M059J (cell line): Measurements from ENCODE around the gene BLVRA. TPM values are rescaled to one million over a fixed set of nuclear protein-coding genes. Genes with fewer than 3 reads are reported as not detected.
"Not testable (repeated sequence)": the region's sequence is repeated elsewhere in the genome, so short reads cannot be mapped to it uniquely, and the experiment has no call there.

Source experiments
- DNase-seq: peaks from one replicate; pipeline ENCODE4 v3.0.0-alpha.2; 2012; ENCODE audit warnings: low read depth
- total RNA-seq: library from RNA; depleted of rRNA; stranded (reverse); fragments of >200 nt; shearing (Covaris generic); gene quantifications from 2 replicates; pipeline ENCODE4 v1.2.3, GENCODE V29; 2014

BLVRA gene
- total RNA-seq, 1 experiment from 2014 or later = 43.6 TPM

- DNase-seq = no peak
Measured at GRCh38 chr7:43808410-43808809, 49.9 kb downstream of the BLVRA start.

GRCh38 chr7:43810195-43810941 is 51.9 kb downstream of the BLVRA start:
- peak; percentile 22 for DNase-seq

- no peak for DNase-seq
Measured at GRCh38 chr7:43815373-43815772, 56.9 kb downstream of the BLVRA start.

GRCh38 chr7:43816046-43816797 is 57.7 kb downstream of the BLVRA start:
- DNase-seq = not testable (repeated sequence)

- not testable (repeated sequence) for DNase-seq
Measured at GRCh38 chr7:43823425-43823824, 64.9 kb downstream of the BLVRA start.

GRCh38 chr7:43823941-43824340 is 65.5 kb downstream of the BLVRA start:
- no peak for DNase-seq

GRCh38 chr7:43824513-43824912 is 66.0 kb downstream of the BLVRA start:
- DNase-seq = not testable (repeated sequence)

- peak; percentile 46 for DNase-seq
Measured at GRCh38 chr7:43824963-43825362, 66.5 kb downstream of the BLVRA start.

GRCh38 chr7:43825391-43825808 is 66.9 kb downstream of the BLVRA start:
- DNase-seq = peak; percentile 19

- DNase-seq = not testable (repeated sequence)
Measured at GRCh38 chr7:43830917-43831316, 72.4 kb downstream of the BLVRA start.

- DNase-seq = peak; percentile 67
Measured at GRCh38 chr7:43834463-43835251, 76.2 kb downstream of the BLVRA start.

- DNase-seq = no peak
Measured at GRCh38 chr7:43838201-43838658, 79.8 kb downstream of the BLVRA start.

GRCh38 chr7:43843296-43843695 is 84.8 kb downstream of the BLVRA start:
- DNase-seq = no peak

GRCh38 chr7:43844257-43844656 is 85.8 kb downstream of the BLVRA start:
- DNase-seq = peak; percentile 61

- no peak for DNase-seq
Measured at GRCh38 chr7:43844662-43845061, 86.2 kb downstream of the BLVRA start.

- DNase-seq = peak; percentile 92
Measured at GRCh38 chr7:43847496-43847895, 89.0 kb downstream of the BLVRA start.

- DNase-seq = no peak
Measured at GRCh38 chr7:43849047-43849446, 90.6 kb downstream of the BLVRA start.

- DNase-seq = peak; percentile 97
Measured at GRCh38 chr7:43850348-43851116, 92.1 kb downstream of the BLVRA start.

- DNase-seq = no peak
Measured at GRCh38 chr7:43851805-43852204, 93.3 kb downstream of the BLVRA start.

- no peak for DNase-seq
Measured at GRCh38 chr7:43855176-43855575, 96.7 kb downstream of the BLVRA start.

- no peak for DNase-seq
Measured at GRCh38 chr7:43856316-43856715, 97.8 kb downstream of the BLVRA start.
